B cell (primary cell): ENCODE data around the gene HLCS. TPM values are rescaled to one million over a fixed set of nuclear protein-coding genes. Genes with fewer than 3 reads are reported as not detected.

Source experiments
- ATAC-seq: fragments of 200-7000 bp; cut with Tn5 transposase; one replicate; pipeline ENCODE4 v1.10.0; 2021; ENCODE audit warnings: low read depth, mild to moderate bottlenecking, moderate number of reproducible peaks, moderate library complexity
- CTCF ChIA-PET: fragments of 350-600 bp; sonication (Branson Sonifier 250); formaldehyde crosslinking; loops from one replicate; lab custom pipeline; 2021; ENCODE audit warnings: antibody characterized with exemption, inconsistent platforms; lab: Charles Lee
- POLR2A ChIA-PET: fragments of 350-600 bp; sonication (Branson Sonifier 250); formaldehyde crosslinking; loops from one replicate; lab custom pipeline; 2021; ENCODE audit warnings: antibody characterized with exemption; lab: Charles Lee
- DNase-seq: peaks from one replicate; pipeline ENCODE4 v3.0.0; 2013
- H2AFZ ChIP-seq: 2 replicates; pipeline ENCODE4 v1.6.1; 2012; ENCODE audit warnings: mild to moderate bottlenecking, low read depth, low read length; ENCODE audit not compliant: insufficient read depth, poor library complexity, severe bottlenecking
- H3K27ac ChIP-seq, 2 donors: 1 replicate in 1 of 2; 2 replicates in 1 of 2; pipeline ENCODE4 v1.5.1; 2012 to 2013; ENCODE audit warnings: low read length in 2 of 2, mild to moderate bottlenecking in 2 of 2, moderate library complexity in 1 of 2
- H3K27me3 ChIP-seq, 4 experiments: fragments of 200-600 bp in 1 of 4; sonication (generic) in 1 of 4; replicated peaks in 1 of 4; 1 replicate in 2 of 4; 2 replicates in 2 of 4; pipeline versions ENCODE4 v1.6.1 to v1.7.0; 2013 to 2016; ENCODE audit warnings: low read length in 3 of 4, mild to moderate bottlenecking in 2 of 4, mixed read lengths in 1 of 4, moderate library complexity in 1 of 4; ENCODE audit not compliant: insufficient read depth in 4 of 4, control insufficient read depth in 3 of 4; ENCODE audit errors: control extremely low read depth in 1 of 4
- H3K36me3 ChIP-seq, 2 experiments: replicated peaks in 1 of 2; 1 replicate in 1 of 2; 2 replicates in 1 of 2; pipeline versions ENCODE4 v1.6.1 to v1.7.1; 2013; ENCODE audit warnings: low read length in 1 of 2; ENCODE audit not compliant: insufficient read depth in 2 of 2, control insufficient read depth in 1 of 2; ENCODE audit errors: control extremely low read depth in 1 of 2, extremely low read depth in 1 of 2
- H3K4me1 ChIP-seq, 2 donors: fragments of 200-600 bp in 1 of 2; sonication (generic) in 1 of 2; 1 replicate in 1 of 2; 2 replicates in 1 of 2; pipeline versions ENCODE4 v1.5.1 to v1.6.1; 2013 to 2017; ENCODE audit warnings: low read length in 2 of 2; ENCODE audit not compliant: control insufficient read depth in 2 of 2, insufficient read depth in 2 of 2
- H3K4me2 ChIP-seq: replicated peaks from 2 replicates; pipeline ENCODE3; 2012; ENCODE audit warnings: mild to moderate bottlenecking, low read depth, low read length; ENCODE audit not compliant: poor library complexity, severe bottlenecking
- H3K4me3 ChIP-seq, 5 experiments: fragments of 200-600 bp in 1 of 5; sonication (generic) in 1 of 5; 1 replicate in 3 of 5; 2 replicates in 2 of 5; pipeline versions ENCODE4 v1.5.1 to v1.7.0; 2011 to 2016; ENCODE audit warnings: low read length in 4 of 5, mild to moderate bottlenecking in 4 of 5, low read depth in 2 of 5, control low read depth in 1 of 5, moderate library complexity in 1 of 5; ENCODE audit not compliant: insufficient read depth in 1 of 5; ENCODE audit errors: control extremely low read depth in 1 of 5, extremely low read depth in 1 of 5
- H3K79me2 ChIP-seq: fragments of 200-600 bp; sonication (generic); one replicate; pipeline ENCODE4 v1.6.0; 2016; ENCODE audit warnings: low read length; ENCODE audit not compliant: control insufficient read depth, insufficient read depth
- H3K9ac ChIP-seq: fragments of 200-600 bp; sonication (generic); 2 replicates; pipeline ENCODE4 v1.6.1; 2017; ENCODE audit warnings: mild to moderate bottlenecking, low read length, moderate library complexity
- H3K9me3 ChIP-seq, 3 donors: one replicate each; pipeline versions ENCODE4 v1.6.1 to v1.7.1; 2013; ENCODE audit warnings: low read length in 2 of 3; ENCODE audit not compliant: control insufficient read depth in 2 of 3, insufficient read depth in 1 of 3; ENCODE audit errors: control extremely low read depth in 1 of 3
- H4K20me1 ChIP-seq: 2 replicates; pipeline ENCODE4 v1.6.0; 2012; ENCODE audit warnings: mild to moderate bottlenecking, low read length; ENCODE audit not compliant: insufficient read depth, control insufficient read depth, poor library complexity, severe bottlenecking
- H3K27ac Mint-ChIP-seq: one replicate; pipeline ENCODE4 v1.8.0; 2021; ENCODE audit warnings: mixed read lengths
- H3K27me3 Mint-ChIP-seq: one replicate; pipeline ENCODE4 v1.8.0; 2021; ENCODE audit warnings: mixed read lengths
- H3K4me1 Mint-ChIP-seq: one replicate; pipeline ENCODE4 v1.8.0; 2021; ENCODE audit warnings: mixed read lengths
- H3K4me3 Mint-ChIP-seq: one replicate; pipeline ENCODE4 v1.8.0; 2021; ENCODE audit warnings: mixed read lengths
- H3K9me3 Mint-ChIP-seq: one replicate; pipeline ENCODE4 v1.8.0; 2022; ENCODE audit warnings: mixed read lengths; ENCODE audit not compliant: insufficient read depth
- EZH2 ChIP-seq: IDR thresholded peaks from 2 replicates; pipeline ENCODE4 v1.6.1; 2012; ENCODE audit warnings: borderline replicate concordance, low read depth, mild to moderate bottlenecking, moderate library complexity, low read length; ENCODE audit not compliant: insufficient read depth, poor library complexity, severe bottlenecking
- WGBS: methylation state at CpG from one replicate; pipeline ENCODE4 v1.1.5; 2013; ENCODE audit warnings: missing lambda C conversion rate; ENCODE audit not compliant: insufficient coverage; 5-methylcytosine and 5-hydroxymethylcytosine counted together
- intact Hi-C: fragments of 100-400 bp; cut with micrococcal nuclease; formaldehyde crosslinking; loops from one replicate; pipeline ENCODE4 v1.10.0; 2022
- polyA plus RNA-seq: library from polyadenylated mRNA; depleted of rRNA; stranded (reverse); fragments of >200 nt; gene quantifications from 2 replicates; pipeline ENCODE4 v1.2.3, GENCODE V29; 2012
- total RNA-seq, 2 donors: library from RNA; stranded (reverse); fragments of 120-200 nt in 1 of 2; gene quantifications; 1 replicate in 1 of 2; 2 replicates in 1 of 2; pipeline versions ENCODE4 v1.2.3 to v1.2.4, GENCODE V29; 2013 to 2022
- TF ChIP-seq, protein P1 (sequence below): fragments of 200-600 bp; IDR thresholded peaks from one replicate; pipeline ENCODE4 v1.8.0; 2022; ENCODE audit warnings: antibody characterized with exemption, mild to moderate bottlenecking

The HLCS gene
- total and polyA plus RNA-seq, 2 donors (not counting 1 experiment from before 2014, with no cell fraction given): 4.4 to 14.7 TPM

DNA sequence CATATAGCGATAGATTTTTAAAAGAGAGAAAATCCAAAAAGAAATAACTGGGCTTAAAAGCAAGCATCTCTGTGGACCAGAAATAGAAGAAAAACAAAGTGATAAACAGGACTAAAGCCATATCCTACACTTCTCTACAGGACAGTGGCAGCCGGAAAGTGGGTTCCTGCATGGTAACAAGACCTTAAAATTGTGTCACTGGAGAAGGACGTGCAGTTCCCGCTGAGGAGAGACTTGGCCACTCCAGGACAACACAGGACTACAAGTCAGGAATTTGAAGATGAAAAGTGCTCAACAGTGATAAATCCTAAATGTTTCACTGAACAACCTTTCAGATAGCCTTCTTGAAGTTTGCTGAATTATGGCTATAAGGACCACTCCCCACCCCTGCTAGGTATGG is 1.9 kb upstream of the HLCS start:
- Mint-ChIP-seq H3K4me1 (peaks cover 15% of the 10 kb centered on the region), H3K27me3 (no peaks in the 10 kb centered on the region), H3K4me3 (peak overlapping the region; percentile 3), H3K27ac (no peak overlapping the region), H3K9me3 (no peaks in the 10 kb centered on the region)
- H3K27me3 ChIP-seq: no peaks in the 10 kb centered on the region
- ATAC-seq (no peak), DNase-seq (no peak)
- H3K4me3 ChIP-seq: no peak overlapping the region
- H3K27ac ChIP-seq: no peak overlapping the region
- intact Hi-C loops: loop anchor here (5.0 kb wide), 1 partner anchor 594 kb away; no protein-coding TSS in a partner anchor
- H3K36me3 ChIP-seq: no peaks in the 10 kb centered on the region
- TF ChIP-seq EZH2: no peak
- TF ChIP-seq, protein P1, sequence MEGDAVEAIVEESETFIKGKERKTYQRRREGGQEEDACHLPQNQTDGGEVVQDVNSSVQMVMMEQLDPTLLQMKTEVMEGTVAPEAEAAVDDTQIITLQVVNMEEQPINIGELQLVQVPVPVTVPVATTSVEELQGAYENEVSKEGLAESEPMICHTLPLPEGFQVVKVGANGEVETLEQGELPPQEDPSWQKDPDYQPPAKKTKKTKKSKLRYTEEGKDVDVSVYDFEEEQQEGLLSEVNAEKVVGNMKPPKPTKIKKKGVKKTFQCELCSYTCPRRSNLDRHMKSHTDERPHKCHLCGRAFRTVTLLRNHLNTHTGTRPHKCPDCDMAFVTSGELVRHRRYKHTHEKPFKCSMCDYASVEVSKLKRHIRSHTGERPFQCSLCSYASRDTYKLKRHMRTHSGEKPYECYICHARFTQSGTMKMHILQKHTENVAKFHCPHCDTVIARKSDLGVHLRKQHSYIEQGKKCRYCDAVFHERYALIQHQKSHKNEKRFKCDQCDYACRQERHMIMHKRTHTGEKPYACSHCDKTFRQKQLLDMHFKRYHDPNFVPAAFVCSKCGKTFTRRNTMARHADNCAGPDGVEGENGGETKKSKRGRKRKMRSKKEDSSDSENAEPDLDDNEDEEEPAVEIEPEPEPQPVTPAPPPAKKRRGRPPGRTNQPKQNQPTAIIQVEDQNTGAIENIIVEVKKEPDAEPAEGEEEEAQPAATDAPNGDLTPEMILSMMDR: no peak
- H2AFZ ChIP-seq: no peak overlapping the region
- no peaks in the 10 kb centered on the region for H3K79me2 ChIP-seq
- H3K9ac ChIP-seq: no peak overlapping the region
- no peak overlapping the region for H3K4me2 ChIP-seq
- 67% methylated on average over 2 of the region's 4 CpGs for WGBS
- ChIA-PET POLR2A (no interaction called here), CTCF (interaction anchor here (1.4 to 3.8 kb wide), 2 partner anchors 8 to 22 kb away, joined by 4 to 23 read pairs; no protein-coding TSS in a partner anchor)
- no peaks in the 10 kb centered on the region for H3K9me3 ChIP-seq
- H3K4me1 ChIP-seq: peaks cover 13 to 16% of the 10 kb centered on the region in 2 donors
- H4K20me1 ChIP-seq: no peaks in the 10 kb centered on the region
